Panc1 (cell line): ENCODE data around the gene MVP.
"Not testable (repeated sequence)": the region's sequence is repeated elsewhere in the genome, so short reads cannot be mapped to it uniquely, and the experiment has no call there.

Experiments
- POLR2AphosphoS5 ChIP-seq: IDR thresholded peaks from 2 replicates; pipeline ENCODE4 v1.6.1; 2012; ENCODE audit warnings: mild to moderate bottlenecking, low read depth, low read length, moderate library complexity
- SIN3A ChIP-seq: IDR thresholded peaks from 2 replicates; pipeline ENCODE4 v1.6.1; 2012; ENCODE audit warnings: low read depth, mild to moderate bottlenecking, low read length, moderate library complexity, borderline replicate concordance; ENCODE audit not compliant: insufficient read depth
- TF ChIP-seq, protein P1 (sequence below): fragments of 450-650 bp; IDR thresholded peaks from 2 replicates; pipeline ENCODE4 v1.5.1; 2017; ENCODE audit warnings: mild to moderate bottlenecking

DNA sequence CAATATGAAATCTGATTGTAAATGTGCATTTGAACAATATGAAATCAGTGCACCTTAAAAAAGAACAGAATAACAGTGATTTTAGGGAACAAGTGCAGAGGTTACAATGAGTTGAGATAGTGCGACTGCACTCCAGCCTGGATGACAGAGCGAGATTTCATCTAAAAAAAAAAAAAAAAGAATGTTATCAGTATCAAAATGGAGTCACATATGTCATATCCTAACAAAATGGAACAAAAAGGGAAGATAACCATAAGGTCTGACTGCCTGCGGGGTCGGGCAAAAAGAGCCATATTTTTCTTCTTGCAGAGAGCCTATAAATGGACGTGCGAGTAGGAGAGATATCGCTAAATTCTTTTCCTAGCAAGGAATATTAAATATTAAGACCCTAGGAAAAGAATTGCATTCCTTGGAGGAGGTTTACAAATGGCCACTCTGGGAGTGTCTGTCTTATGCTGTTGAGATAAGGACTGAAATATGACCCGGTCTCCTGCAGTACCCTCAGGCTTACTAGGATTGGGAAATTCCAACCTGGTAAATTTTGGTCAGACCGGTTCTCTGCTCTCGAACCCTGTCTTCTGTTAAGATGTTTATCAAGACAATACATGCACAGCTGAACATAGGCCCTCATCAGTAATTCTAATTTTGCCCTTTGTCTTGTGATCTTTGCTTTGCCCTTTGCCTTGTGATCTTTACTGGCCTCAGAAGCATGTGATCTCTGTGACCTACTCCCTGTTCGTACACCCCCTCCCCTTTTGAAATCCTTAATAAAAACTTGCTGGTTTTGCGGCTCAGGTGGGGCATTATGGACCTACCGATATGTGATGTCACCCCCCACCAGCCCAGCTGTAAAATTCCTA is 36.9 kb upstream of the MVP start:
- TF ChIP-seq, protein P1, sequence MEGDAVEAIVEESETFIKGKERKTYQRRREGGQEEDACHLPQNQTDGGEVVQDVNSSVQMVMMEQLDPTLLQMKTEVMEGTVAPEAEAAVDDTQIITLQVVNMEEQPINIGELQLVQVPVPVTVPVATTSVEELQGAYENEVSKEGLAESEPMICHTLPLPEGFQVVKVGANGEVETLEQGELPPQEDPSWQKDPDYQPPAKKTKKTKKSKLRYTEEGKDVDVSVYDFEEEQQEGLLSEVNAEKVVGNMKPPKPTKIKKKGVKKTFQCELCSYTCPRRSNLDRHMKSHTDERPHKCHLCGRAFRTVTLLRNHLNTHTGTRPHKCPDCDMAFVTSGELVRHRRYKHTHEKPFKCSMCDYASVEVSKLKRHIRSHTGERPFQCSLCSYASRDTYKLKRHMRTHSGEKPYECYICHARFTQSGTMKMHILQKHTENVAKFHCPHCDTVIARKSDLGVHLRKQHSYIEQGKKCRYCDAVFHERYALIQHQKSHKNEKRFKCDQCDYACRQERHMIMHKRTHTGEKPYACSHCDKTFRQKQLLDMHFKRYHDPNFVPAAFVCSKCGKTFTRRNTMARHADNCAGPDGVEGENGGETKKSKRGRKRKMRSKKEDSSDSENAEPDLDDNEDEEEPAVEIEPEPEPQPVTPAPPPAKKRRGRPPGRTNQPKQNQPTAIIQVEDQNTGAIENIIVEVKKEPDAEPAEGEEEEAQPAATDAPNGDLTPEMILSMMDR: not testable (repeated sequence)
- not testable (repeated sequence) for TF ChIP-seq SIN3A, POLR2AphosphoS5
